NB4 (cell line): ENCODE results near the gene NFU1.

ENCODE experiments used
- MYC ChIP-seq: IDR thresholded peaks from 2 replicates; pipeline ENCODE4 v1.6.1; 2011; ENCODE audit warnings: low read depth, low read length
- POLR2A ChIP-seq: IDR thresholded peaks from 2 replicates; pipeline ENCODE4 v1.6.1; 2011; ENCODE audit warnings: mild to moderate bottlenecking; ENCODE audit not compliant: insufficient read length; ENCODE audit errors: extremely low read depth
- TF ChIP-seq, protein P1 (sequence below): IDR thresholded peaks from one replicate; pipeline ENCODE4 v1.5.1; 2012; ENCODE audit warnings: low read depth, low read length

DNA sequence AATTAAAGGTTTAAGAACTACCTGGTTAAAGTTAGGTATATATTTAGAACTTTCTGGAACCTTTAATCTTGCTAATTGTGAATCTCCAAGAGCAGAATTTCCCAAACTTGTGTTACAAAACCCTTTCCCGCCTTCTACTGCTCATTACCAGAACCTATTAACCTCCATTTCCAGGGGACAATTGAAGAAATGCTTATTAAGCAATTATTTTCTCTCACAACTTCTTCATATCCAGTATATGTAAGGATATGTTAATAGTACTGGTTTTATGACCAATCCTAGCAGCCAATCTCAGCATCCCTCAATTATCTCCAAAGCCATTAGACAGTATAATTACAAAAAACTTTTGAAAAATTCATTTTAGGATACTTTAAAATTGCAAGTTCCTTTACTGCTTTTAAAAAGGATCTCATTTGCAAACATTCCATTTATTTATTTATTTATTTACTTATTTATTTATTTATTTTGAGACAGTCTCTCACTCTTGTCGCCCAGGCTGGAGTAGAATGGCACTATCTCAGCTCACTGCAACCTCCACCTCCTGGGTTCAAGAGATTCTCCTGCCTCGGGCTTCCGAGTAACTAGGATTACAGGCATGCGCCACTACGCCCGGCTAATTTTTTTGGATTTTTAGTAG, 53.9 kb downstream of the NFU1 start:
- TF ChIP-seq, protein P1, sequence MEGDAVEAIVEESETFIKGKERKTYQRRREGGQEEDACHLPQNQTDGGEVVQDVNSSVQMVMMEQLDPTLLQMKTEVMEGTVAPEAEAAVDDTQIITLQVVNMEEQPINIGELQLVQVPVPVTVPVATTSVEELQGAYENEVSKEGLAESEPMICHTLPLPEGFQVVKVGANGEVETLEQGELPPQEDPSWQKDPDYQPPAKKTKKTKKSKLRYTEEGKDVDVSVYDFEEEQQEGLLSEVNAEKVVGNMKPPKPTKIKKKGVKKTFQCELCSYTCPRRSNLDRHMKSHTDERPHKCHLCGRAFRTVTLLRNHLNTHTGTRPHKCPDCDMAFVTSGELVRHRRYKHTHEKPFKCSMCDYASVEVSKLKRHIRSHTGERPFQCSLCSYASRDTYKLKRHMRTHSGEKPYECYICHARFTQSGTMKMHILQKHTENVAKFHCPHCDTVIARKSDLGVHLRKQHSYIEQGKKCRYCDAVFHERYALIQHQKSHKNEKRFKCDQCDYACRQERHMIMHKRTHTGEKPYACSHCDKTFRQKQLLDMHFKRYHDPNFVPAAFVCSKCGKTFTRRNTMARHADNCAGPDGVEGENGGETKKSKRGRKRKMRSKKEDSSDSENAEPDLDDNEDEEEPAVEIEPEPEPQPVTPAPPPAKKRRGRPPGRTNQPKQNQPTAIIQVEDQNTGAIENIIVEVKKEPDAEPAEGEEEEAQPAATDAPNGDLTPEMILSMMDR = no peak
- TF ChIP-seq POLR2A (no peak), MYC (no peak)
